Stomach smooth muscle (tissue), 2 donors: ENCODE measurements around the gene CAPN12.
A peak's percentile ranks its signal among the peaks of the same experiment; 100 is the strongest.

Experiments used
- H3K27ac ChIP-seq: one replicate; pipeline ENCODE4 v1.7.0; 2013; ENCODE audit warnings: mild to moderate bottlenecking, low read length, inconsistent platforms
- H3K27me3 ChIP-seq, 2 donors: one replicate each; pipeline ENCODE4 v1.7.0; 2013; ENCODE audit warnings: low read length in 2 of 2; ENCODE audit not compliant: insufficient read depth in 2 of 2, control insufficient read depth in 1 of 2
- H3K36me3 ChIP-seq, 2 donors: one replicate each; pipeline ENCODE4 v1.7.0; 2013; ENCODE audit warnings: low read length in 2 of 2; ENCODE audit not compliant: control insufficient read depth in 2 of 2, insufficient read depth in 2 of 2
- H3K4me1 ChIP-seq: one replicate; pipeline ENCODE4 v1.7.0; 2013; ENCODE audit warnings: low read length; ENCODE audit not compliant: control insufficient read depth, insufficient read depth
- H3K4me3 ChIP-seq, 2 donors: one replicate each; pipeline ENCODE4 v1.7.0; 2013; ENCODE audit warnings: low read length in 2 of 2
- H3K9ac ChIP-seq, 2 donors: one replicate each; pipeline ENCODE4 v1.7.0; 2013; ENCODE audit warnings: low read length in 2 of 2, mild to moderate bottlenecking in 1 of 2
- H3K9me3 ChIP-seq, 2 donors: one replicate each; pipeline ENCODE4 v1.7.0; 2013; ENCODE audit warnings: low read length in 2 of 2; ENCODE audit not compliant: control insufficient read depth in 2 of 2
- donor health status: healthy.
- donor health status: Pancreatic carcinoma.

The CAPN12 gene

DNA sequence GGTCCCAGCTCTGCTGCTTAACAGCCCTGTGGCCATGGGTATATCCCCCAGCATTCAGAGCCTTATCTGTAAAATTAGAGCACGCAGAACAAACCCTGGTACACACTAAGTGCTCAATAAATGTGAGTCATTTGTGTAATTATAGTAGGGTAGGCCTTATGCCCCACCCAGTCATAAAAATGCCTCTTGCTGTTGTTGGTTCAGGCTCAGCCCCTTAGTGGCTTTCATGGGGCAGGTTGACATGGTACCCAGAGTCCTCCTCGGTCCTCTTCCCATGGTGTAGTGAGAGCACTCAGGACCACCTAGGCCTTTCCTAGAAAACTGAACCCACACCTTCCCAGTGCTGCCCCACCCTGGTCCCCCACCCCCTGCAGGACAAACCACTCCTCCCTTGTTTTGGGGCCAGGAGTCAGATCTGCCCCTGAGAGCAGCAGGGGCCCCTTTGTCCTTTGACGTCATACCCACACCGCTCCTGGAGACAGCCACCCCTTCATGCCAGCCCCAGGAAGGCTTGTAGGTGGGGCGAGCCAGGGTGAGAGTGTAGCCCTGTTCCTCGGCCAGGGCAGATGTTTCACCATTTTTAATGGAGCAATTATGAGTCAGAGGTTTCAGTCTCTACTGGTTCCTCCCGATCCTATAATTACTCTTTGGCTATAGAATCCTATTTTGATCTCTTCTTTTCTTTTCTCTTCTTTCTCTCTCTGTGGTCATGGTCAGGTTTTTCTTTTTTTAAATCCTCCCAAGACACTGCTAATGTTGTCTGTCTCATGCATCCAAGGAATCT is 60.0 kb downstream of the CAPN12 start:
- Histone ChIP-seq H3K9me3 (no peaks in the 10 kb centered on the region), H3K36me3 (peaks cover 2% of the 10 kb centered on the region in 2 donors), H3K4me1 (peaks cover 58% of the 10 kb centered on the region), H3K27ac (peak overlapping the region; percentile 82), H3K9ac (peak overlapping the region; percentile 13 to 47), H3K4me3 (peak overlapping the region in 1 of 2 donors; percentile 7), H3K27me3 (no peaks in the 10 kb centered on the region)

DNA sequence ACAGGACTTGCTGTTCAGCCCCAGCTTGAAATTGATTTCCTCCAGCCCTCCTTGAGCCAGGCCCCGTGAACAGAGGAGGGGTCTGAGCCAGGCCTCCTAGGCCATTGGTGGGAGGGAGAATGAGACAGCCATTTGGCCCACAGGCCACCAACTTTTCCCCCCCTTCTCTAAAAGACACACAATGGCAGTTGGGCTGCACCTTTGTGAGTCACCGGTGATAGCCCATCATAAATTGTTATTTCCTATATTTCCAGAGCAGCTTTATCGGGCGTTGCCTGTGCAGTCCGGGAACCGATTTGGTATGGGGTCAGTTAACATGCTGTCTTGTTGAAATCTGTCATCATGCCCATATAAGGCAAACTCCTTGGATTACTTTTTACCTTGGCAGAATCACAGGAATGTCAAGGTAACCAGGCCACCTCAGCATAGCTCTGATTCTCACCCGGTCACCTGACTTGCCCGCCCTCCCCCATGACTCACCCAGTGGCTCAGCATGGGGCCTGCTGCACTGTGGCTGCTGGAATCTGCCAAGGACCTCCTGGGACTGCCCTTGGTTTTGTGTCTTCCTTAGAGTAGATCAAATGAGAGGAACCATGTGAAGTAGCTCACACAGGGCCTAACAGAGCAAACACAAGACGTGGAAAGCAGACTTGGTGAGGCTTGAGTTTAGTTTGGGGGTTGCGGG is 60.7 kb downstream of the CAPN12 start:
- peaks cover 56% of the 10 kb centered on the region for H3K4me1 ChIP-seq
- peak overlapping the region; percentile 13 to 47 for H3K9ac ChIP-seq
- H3K27ac ChIP-seq = peak overlapping the region; percentile 82
- H3K4me3 ChIP-seq = peak overlapping the region; percentile 7 to 44
- no peaks in the 10 kb centered on the region for H3K9me3 ChIP-seq
- H3K27me3 ChIP-seq = no peaks in the 10 kb centered on the region
- H3K36me3 ChIP-seq = peaks cover 3 to 5% of the 10 kb centered on the region in 2 donors

DNA sequence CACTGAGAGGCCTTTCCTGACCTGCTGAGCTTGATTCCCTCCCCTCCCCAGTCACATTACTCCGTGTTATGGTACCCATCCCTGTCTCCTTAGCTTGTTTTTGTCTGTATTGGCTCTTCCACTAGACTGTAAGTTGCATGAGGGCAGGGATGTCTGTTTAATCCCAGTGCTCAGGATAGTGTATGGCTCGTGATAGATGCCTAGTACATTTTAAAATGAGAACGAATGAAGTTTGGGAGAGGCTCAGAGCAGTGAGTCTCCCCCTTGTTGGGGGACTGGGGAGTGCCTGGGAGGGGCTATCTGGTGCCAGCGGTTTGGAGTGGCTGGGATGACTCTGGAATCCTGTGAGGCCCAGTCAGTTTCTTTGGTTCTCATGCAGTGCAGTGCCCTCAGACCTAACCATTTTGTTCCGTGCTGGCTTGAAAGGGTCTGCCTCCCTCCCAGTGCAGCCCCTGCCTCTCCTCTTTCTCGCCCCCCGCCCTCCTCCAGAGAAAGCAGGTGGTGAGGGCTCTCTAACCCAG is 61.3 kb downstream of the CAPN12 start:
- no peak overlapping the region for H3K9ac ChIP-seq

DNA sequence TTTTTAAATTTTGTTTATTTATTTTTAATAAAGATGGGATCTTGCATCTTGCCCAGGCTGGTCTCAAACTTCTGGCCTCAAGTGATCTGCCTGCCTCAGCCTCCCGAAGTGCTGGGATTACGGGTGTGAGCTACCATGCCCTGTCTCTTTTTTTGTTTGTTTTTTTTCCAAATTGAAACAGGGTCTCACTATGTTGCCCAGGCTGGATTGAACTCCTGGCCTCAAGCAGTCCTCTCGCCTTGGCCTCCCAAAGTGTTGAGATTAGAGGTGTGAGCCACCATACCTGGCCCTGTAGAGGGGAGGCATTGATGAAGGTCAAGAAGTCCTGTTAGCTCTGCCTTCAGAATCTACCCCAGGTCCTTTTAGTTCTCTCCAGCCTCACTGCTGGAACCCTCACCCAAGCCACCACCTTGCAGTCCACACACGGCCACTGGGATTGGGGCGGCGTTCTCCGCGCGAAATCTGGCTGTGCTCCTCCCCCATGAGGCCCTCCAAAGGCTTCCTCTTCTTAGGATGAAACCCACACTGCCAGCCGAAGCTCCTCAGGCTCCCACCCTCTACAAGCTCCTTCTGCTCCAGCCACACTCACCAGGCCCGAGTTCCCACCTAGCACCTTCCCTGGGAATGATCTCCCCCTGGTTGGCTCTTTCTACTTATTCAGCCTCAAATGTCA is 61.9 kb downstream of the CAPN12 start:
- H3K4me1 ChIP-seq = peaks cover 60% of the 10 kb centered on the region
- H3K9ac ChIP-seq = no peak overlapping the region
- no peaks in the 10 kb centered on the region for H3K27me3 ChIP-seq
- H3K4me3 ChIP-seq = no peak overlapping the region
- no peaks in the 10 kb centered on the region for H3K9me3 ChIP-seq
- peaks cover 3 to 5% of the 10 kb centered on the region in 2 donors for H3K36me3 ChIP-seq
- H3K27ac ChIP-seq = peak overlapping the region; percentile 82

More for the DNA sequence above, 61.3 kb downstream of the CAPN12 start:
- H3K27ac ChIP-seq = peak overlapping the region; percentile 82
- H3K4me1 ChIP-seq = peaks cover 58% of the 10 kb centered on the region
- peak overlapping the region in 1 of 2 donors; percentile 8 for H3K4me3 ChIP-seq
- H3K9me3 ChIP-seq = no peaks in the 10 kb centered on the region
- H3K36me3 ChIP-seq = peaks cover 3 to 5% of the 10 kb centered on the region in 2 donors
- H3K27me3 ChIP-seq = no peaks in the 10 kb centered on the region
